Erythroblast (primary cell): ENCODE measurements around the gene UBE2E2.

Experiments used
- GATA1 ChIP-seq: IDR thresholded peaks from 2 replicates; pipeline ENCODE4 v1.6.1; 2011; ENCODE audit warnings: low read depth, mild to moderate bottlenecking, control low read depth, low read length, moderate library complexity
- POLR2A ChIP-seq: IDR thresholded peaks from 2 replicates; pipeline ENCODE4 v1.6.1; 2011; ENCODE audit warnings: mild to moderate bottlenecking, low read length

- TF ChIP-seq POLR2A (no peak), GATA1 (no peak)
Observed at GRCh38 chr3:23608650-23609049, 405.5 kb downstream of the UBE2E2 start.
